HG03039 (cell line): ENCODE measurements around the gene POR.

Experiments
- ATAC-seq: cut with Tn5 transposase; IDR thresholded peaks from one replicate; pipeline ENCODE4 v1.9.1; 2021; ENCODE audit warnings: mild to moderate bottlenecking, moderate library complexity; ENCODE audit not compliant: unreplicated experiment

Gene POR

GRCh38 chr7:75971309-75971960 lies 56.5 kb downstream of the POR start:
- no peak for ATAC-seq

DNA sequence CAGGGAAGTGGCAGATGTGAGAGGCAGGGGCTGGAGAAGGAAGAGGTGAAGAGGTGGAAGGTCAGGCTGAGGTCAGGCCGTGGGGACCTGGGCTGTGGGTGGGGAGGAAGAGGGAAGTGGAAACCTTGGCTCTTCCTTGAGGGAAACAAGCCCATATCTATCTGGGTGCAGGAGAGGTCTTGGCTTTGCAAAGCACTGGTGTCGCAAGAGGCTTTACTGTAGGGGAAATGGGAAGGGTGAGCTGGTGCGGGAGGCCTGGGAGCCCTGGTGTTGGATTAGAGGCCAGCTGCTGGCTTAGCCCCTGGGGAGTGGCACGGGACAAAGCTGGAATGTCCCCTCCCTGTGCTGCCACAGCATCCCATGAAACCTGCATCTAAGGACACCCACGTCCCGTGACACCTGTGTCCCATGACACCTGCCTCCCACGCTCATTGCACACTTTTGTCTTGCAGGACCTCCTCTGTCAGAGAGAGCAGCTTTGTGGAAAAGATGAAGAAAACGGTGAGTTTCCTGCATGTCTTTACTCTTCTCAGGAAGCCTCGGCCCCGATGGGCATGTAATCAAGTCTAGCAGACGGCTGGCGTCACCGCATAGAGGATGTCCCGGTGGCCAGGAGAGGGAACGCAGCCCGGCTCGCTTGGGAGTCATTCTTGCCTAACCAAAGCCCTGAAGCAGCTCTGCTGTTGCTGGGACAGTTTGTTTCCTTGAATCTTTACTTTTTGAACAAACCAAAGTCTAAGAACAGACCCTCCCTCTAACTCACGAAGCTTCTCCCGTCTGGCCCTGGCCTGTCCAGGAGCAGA lies 57.2 kb downstream of the POR start:
- ATAC-seq = no peak

DNA sequence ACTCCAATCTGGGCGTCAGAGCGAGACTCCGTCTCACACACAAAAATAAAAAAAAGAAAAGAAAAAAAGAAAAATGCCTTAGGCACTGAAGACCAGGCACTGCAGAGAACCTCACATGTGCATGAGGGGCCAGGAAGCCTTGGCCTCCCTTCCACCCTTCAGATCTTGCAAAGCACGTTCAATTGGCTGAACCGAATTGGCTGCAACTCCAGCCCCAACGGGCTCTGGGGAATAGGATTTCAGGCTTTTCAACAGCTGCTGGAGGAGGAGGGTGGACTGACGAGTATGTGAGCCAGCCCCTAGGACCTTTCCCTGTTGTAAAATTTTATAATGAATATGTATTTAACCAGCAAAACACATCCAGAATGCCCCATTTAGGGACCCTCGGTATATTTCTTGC lies 62.8 kb downstream of the POR start:
- ATAC-seq = no peak

DNA sequence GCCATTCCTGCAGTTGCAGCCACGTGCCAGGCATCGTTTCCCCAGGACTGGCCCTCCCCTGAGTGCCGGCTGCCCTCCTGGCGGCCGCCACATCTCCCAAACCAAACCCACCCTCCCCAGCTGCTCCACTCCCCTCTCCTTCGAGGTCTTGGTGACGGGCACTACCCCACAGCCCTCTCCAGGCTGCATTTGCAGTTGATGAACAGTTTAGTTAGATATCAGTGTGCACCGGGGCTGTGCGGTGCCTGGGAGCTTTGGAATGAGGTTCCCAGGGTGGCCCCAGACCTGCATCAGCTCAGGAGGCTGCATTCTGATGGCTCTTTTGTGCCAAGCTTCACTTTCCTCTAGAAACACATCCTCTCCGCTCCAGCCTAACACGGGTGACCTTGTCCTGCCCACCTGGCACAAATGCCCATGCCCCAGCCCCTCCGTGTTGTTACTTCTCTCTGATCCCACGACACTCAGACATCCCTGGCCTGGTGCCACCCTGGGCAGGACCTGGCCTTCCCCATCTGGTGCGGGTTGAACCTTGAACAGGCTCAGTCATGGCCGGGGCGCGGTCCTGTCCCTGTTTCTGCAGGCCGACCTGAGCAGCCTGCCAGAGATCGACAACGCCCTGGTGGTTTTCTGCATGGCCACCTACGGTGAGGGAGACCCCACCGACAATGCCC lies 64.9 kb downstream of the POR start:
- no peak for ATAC-seq

- ATAC-seq = no peak
Measured at GRCh38 chr7:75980430-75981202, 65.7 kb downstream of the POR start.

DNA sequence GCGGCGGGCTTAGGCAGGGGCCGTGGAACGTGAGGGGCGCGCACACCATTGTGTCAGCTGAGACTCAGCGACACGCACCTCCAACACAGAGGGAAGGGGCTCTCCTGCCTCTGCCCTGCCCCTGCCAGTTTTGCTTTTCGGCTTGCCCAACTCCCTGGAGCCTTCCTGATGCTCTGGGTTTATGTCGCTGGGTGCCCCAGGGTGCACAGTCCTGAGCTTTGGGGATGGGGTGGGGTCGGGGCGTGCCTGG lies 66.2 kb downstream of the POR start:
- no peak for ATAC-seq

- no peak for ATAC-seq
Measured at GRCh38 chr7:75981453-75982305, 66.7 kb downstream of the POR start.

GRCh38 chr7:75982306-75983064 lies 67.5 kb downstream of the POR start:
- no peak for ATAC-seq

DNA sequence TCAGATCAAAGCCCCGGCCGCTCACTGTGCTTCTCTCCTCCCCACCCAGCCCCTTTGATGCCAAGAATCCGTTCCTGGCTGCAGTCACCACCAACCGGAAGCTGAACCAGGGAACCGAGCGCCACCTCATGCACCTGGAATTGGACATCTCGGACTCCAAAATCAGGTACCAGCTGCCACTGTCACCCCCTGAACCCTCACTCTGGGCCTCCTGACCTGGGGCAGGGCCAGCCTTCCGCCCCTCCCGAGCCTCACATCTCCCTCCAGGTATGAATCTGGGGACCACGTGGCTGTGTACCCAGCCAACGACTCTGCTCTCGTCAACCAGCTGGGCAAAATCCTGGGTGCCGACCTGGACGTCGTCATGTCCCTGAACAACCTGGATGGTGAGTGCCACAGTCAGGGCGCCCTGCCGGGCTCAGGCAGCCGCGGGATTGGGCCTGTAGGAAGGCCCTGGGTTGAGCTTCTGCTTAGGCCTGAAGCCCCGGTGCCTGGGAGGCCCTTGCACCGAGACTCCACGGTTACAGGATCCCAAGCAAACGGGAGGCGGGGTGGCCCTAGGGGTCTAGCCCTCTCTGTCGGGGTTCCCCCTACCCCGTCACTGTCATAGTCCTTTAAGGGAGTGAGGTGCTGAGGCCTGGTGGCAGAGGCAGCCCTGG lies 68.6 kb downstream of the POR start:
- no peak for ATAC-seq

DNA sequence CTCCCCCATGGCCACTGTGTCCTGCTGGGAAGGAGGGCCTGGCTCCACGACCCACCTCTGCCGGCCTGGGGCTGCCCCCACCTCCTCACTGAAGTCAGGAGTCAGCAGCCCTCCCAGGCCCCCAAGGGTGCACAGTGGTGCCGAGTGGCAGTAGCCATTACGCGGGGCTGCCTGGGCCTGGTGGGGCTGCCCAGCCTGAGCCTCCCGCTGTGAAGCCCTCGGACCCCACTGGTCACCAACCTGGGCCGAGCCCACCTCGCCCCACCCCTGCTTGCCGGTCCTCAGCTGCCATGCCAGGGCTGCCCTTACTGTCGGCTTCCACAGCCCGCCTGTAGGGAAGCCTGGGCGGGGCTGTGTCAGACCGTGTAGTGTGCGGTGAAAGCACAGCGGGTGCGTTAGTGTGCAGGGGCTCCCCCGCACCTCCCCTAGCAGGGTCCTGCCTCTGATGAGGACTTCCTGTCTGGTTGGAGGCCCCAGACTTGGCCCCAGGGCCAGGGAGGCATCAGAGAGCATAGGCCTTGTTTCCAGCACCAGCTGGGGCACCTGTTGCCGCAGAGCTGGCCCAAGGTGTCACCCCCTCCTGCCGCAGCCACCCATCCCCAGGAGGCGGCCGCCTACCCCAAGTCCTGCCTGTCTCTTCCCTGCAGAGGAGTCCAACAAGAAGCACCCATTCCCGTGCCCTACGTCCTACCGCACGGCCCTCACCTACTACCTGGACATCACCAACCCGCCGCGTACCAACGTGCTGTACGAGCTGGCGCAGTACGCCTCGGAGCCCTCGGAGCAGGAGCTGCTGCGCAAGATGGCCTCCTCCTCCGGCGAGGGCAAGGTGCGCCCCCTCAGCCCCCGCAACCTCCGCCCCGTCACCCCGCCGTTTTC lies 69.4 kb downstream of the POR start:
- ATAC-seq = no peak

- no peak for ATAC-seq
Measured at GRCh38 chr7:75985009-75985517, 70.1 kb downstream of the POR start.

- no peak for ATAC-seq
Measured at GRCh38 chr7:75985518-75986146, 70.7 kb downstream of the POR start.

DNA sequence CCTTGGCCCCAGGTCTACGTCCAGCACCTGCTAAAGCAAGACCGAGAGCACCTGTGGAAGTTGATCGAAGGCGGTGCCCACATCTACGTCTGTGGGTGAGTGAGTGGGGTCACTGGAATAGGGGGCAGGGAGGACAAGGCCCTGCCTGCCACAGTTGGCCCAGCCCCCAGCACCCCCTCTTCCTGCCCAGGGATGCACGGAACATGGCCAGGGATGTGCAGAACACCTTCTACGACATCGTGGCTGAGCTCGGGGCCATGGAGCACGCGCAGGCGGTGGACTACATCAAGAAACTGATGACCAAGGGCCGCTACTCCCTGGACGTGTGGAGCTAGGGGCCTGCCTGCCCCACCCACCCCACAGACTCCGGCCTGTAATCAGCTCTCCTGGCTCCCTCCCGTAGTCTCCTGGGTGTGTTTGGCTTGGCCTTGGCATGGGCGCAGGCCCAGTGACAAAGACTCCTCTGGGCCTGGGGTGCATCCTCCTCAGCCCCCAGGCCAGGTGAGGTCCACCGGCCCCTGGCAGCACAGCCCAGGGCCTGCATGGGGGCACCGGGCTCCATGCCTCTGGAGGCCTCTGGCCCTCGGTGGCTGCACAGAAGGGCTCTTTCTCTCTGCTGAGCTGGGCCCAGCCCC lies 71.3 kb downstream of the POR start:
- no peak for ATAC-seq

GRCh38 chr7:75987026-75987804 lies 72.3 kb downstream of the POR start:
- no peak for ATAC-seq

DNA sequence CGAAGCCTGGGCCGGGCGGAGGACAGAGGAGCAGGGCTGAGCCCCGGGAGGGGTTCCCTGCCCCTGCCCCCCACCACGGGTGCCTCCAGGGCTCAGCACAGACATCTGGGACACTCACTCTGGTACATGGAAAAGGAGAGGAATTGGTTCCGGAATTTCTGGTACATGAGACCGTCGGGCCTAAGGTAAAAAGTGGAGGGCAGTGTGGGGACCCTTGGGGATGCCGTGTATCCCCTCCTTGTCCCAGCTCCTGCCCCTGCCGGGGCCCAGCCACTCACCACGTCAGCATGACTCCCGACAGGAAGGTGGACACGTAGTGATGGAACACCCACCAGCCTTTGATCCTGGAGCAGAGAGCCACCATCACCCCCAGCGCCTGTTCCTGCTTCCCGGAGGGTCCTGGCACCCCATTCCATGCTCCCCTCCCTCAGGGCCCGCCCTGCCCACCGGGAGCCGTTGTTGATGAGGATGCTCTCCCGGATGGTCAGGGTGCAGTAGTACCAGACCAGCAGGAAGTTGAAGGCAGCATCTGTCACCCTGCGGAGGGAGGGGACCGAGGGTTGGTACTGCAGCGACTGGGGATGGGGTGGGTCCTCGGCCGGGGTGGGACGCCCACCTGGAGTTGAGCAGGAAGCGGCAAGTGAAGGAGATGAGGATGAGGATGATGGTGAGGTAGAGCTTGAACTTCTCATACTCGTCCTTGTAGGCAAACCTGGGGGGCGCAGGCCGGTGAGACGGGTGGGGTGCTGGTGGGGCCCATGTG lies 73.0 kb downstream of the POR start:
- no peak for ATAC-seq
